Gastroesophageal sphincter (tissue), 4 donors: Measurements from ENCODE around the gene MCC. TPM values are rescaled to one million over a fixed set of nuclear protein-coding genes. Genes with fewer than 3 reads are reported as not detected.

ENCODE experiments used
- ATAC-seq: fragments of 150-250 bp; one replicate; pipeline ENCODE4 v1.9.1; 2016; ENCODE audit warnings: mild to moderate bottlenecking, moderate library complexity
- H3K27ac ChIP-seq, 4 donors: fragments of 200-600 bp; sonication (generic) in 3 of 4; 1 replicate in 3 of 4; 2 replicates in 1 of 4; pipeline ENCODE4 v1.5.1; 2016 to 2019
- H3K27me3 ChIP-seq: fragments of 200-600 bp; sonication (generic); one replicate; pipeline ENCODE4 v1.5.1; 2019
- H3K36me3 ChIP-seq, 2 donors: fragments of 200-600 bp; sonication (generic); one replicate each; pipeline ENCODE4 v1.5.1; 2019; ENCODE audit warnings: control low read depth in 1 of 2
- H3K4me1 ChIP-seq, 3 donors: fragments of 200-600 bp; sonication (generic); 1 replicate in 2 of 3; 2 replicates in 1 of 3; pipeline ENCODE4 v1.5.1; 2016 to 2019; ENCODE audit warnings: control low read depth in 2 of 3
- H3K4me3 ChIP-seq, 2 donors: fragments of 200-600 bp; sonication (generic); one replicate each; pipeline ENCODE4 v1.5.1; 2019; ENCODE audit warnings: mild to moderate bottlenecking in 1 of 2, moderate library complexity in 1 of 2
- H3K9me3 ChIP-seq, 3 donors: fragments of 200-600 bp; sonication (generic); one replicate each; pipeline ENCODE4 v1.5.1; 2017 to 2019; ENCODE audit warnings: control low read depth in 2 of 3
- EP300 ChIP-seq: sonication (generic); formaldehyde crosslinking; IDR thresholded peaks from one replicate; pipeline ENCODE4 v1.6.1; 2017; ENCODE audit warnings: antibody characterized with exemption, mild to moderate bottlenecking
- POLR2A ChIP-seq, 2 donors: fragments of 450-650 bp; IDR thresholded peaks; one replicate each; pipeline ENCODE4 v1.6.1; 2017; ENCODE audit warnings: antibody characterized with exemption in 2 of 2, mild to moderate bottlenecking in 2 of 2, moderate library complexity in 1 of 2
- POLR2AphosphoS5 ChIP-seq: sonication (generic); formaldehyde crosslinking; IDR thresholded peaks from one replicate; pipeline ENCODE4 v1.6.1; 2017; ENCODE audit warnings: antibody characterized with exemption
- WGBS, 2 donors: methylation state at CpG; one replicate each; pipeline ENCODE4 v1.1.5; 2018; ENCODE audit warnings: low coverage in 1 of 2; 5-methylcytosine and 5-hydroxymethylcytosine counted together
- total RNA-seq, 4 donors: library from RNA; depleted of rRNA; stranded (reverse); fragments of >200 nt; gene quantifications; one replicate each; pipeline ENCODE4 v1.1.0, GENCODE V29; 2016
- TF ChIP-seq, protein P1 (sequence below), 4 experiments: fragments of 200-600 bp in 2 of 4; fragments of 450-650 bp in 2 of 4; sonication (generic) in 1 of 4; IDR thresholded peaks; one replicate each; pipeline ENCODE4 v1.5.1; 2017 to 2019; ENCODE audit warnings: antibody characterized with exemption in 4 of 4, mild to moderate bottlenecking in 2 of 4, moderate library complexity in 2 of 4

MCC gene
- total RNA-seq, 4 donors from 2014 or later, result 20.5 to 28.7 (median 23.5) TPM

DNA sequence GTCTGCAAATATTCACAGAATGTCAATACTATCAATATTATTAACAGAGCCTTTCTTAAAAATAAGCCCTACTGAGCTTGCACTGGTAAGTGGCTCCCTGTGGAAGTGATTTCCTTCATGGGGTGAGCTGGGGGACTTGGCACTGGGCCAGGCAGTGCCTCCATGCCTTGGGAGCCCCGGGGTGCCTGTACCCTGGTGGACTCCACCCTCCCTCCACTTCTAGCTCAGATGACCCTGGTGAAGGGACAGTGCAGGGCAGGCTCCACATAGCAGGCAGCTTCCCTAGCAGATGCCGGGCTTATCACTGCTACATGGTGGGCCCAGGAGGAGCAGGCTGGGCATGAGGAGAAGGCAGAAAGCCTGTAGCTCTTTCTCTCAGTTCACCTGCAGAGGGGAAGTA is 392.4 kb downstream of the MCC start:
- H3K36me3 ChIP-seq, result peaks cover 4 to 31% of the 10 kb centered on the region in 2 donors
- TF ChIP-seq POLR2AphosphoS5 (no peak), POLR2A (IDR thresholded peaks at IDR 0.05) (no peak), EP300 (no peak)
- TF ChIP-seq, protein P1, sequence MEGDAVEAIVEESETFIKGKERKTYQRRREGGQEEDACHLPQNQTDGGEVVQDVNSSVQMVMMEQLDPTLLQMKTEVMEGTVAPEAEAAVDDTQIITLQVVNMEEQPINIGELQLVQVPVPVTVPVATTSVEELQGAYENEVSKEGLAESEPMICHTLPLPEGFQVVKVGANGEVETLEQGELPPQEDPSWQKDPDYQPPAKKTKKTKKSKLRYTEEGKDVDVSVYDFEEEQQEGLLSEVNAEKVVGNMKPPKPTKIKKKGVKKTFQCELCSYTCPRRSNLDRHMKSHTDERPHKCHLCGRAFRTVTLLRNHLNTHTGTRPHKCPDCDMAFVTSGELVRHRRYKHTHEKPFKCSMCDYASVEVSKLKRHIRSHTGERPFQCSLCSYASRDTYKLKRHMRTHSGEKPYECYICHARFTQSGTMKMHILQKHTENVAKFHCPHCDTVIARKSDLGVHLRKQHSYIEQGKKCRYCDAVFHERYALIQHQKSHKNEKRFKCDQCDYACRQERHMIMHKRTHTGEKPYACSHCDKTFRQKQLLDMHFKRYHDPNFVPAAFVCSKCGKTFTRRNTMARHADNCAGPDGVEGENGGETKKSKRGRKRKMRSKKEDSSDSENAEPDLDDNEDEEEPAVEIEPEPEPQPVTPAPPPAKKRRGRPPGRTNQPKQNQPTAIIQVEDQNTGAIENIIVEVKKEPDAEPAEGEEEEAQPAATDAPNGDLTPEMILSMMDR (IDR thresholded peaks at IDR 0.05), result no peak
- H3K9me3 ChIP-seq, result no peaks in the 10 kb centered on the region
- no peaks in the 10 kb centered on the region for H3K27me3 ChIP-seq
- H3K4me1 ChIP-seq, result peaks cover 0 to 6% (median 0%) of the 10 kb centered on the region in 3 donors
- no peak overlapping the region for H3K4me3 ChIP-seq
- no CpG with 5 or more reads among the region's 2 CpGs for WGBS, 2 donors
- no peak overlapping the region for H3K27ac ChIP-seq
- ATAC-seq, result no peak

DNA sequence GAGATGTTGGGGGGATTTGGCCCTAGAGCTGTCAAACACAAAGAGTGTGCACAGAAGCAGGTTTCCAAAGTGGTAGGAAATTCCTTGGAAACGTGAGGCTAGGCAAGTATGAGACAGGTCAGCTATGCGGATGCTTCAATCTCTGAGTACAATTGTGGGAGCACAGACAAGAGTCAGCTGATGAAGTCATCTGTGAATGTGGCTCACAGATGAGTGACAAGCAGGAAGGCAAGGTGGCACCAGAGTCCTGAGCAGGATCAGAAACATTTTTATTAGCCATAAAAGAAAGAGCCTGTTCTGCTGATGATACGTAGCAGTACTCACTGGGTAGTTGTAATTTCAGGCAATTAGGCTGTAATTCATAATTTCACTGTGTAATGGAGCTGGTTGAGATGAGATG is 394.7 kb downstream of the MCC start:
- H3K36me3 ChIP-seq, result peaks cover 4 to 18% of the 10 kb centered on the region in 2 donors
- 73 to 100% methylated on average over 2 to 3 of the region's 3 CpGs for WGBS, 2 donors
- H3K4me3 ChIP-seq, result no peak overlapping the region
- H3K27me3 ChIP-seq, result no peaks in the 10 kb centered on the region
- peaks cover 0 to 21% (median 0%) of the 10 kb centered on the region in 3 donors for H3K4me1 ChIP-seq
- no peak for TF ChIP-seq EP300
- TF ChIP-seq POLR2AphosphoS5, result no peak
- TF ChIP-seq, protein P1 (IDR thresholded peaks at IDR 0.05), result no peak
- TF ChIP-seq POLR2A (IDR thresholded peaks at IDR 0.05), result no peak
- no peak for ATAC-seq
- H3K9me3 ChIP-seq, result no peaks in the 10 kb centered on the region
- H3K27ac ChIP-seq, result no peak overlapping the region

DNA sequence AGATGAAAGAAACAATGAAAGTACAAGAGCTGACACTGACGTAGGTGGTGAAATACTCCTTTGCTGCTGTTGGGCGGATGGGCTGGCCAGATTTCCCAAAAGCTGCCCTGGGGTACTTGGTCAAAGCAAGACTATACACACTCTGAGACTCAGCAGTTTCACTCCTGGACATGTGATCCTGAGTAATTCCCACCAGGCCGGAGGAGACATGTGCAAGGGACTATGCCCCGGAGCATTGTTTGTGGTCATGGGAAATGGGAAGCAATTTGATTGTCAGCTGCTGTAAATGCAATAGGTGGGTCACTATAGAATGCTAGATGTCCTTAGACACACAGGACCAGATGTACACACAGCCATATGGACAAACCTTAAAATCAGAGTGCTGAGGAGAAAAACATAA is 395.6 kb downstream of the MCC start:
- ATAC-seq, result peak; percentile 29
- H3K36me3 ChIP-seq, result peaks cover 0 to 9% of the 10 kb centered on the region in 2 donors
- TF ChIP-seq, protein P1 (IDR thresholded peaks at IDR 0.05), result no peak
- TF ChIP-seq POLR2A (IDR thresholded peaks at IDR 0.05), result no peak
- no peak for TF ChIP-seq EP300
- TF ChIP-seq POLR2AphosphoS5, result no peak
- 57 to 67% methylated on average over 3 to 4 of the region's 4 CpGs for WGBS, 2 donors
- no peaks in the 10 kb centered on the region for H3K27me3 ChIP-seq
- no peak overlapping the region for H3K27ac ChIP-seq
- H3K9me3 ChIP-seq, result no peaks in the 10 kb centered on the region
- H3K4me1 ChIP-seq, result peaks cover 0 to 21% (median 0%) of the 10 kb centered on the region in 3 donors
- no peak overlapping the region for H3K4me3 ChIP-seq

DNA sequence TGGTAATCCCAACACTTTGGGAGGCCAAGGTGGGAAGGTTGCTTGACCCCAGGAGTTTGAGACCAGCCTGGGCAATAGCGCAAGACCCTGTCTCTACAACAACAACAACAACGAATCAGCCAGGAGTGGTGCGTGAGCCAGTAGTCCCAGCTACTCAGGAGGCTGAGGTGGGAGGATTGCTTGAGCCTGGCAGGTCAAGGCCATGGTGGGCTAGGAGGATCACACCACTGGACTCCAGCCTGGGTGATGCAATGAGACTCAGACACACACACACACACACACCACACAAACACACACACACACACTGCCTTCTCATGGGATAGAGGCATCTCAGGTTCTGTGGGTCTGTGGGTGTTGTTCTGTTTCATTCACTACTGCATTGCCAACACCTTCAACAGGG is 396.6 kb downstream of the MCC start:
- Histone ChIP-seq H3K27ac (peak overlapping the region in 1 of 4 donors; percentile 44), H3K4me1 (peaks cover 0 to 21% (median 0%) of the 10 kb centered on the region in 3 donors), H3K4me3 (no peak overlapping the region), H3K36me3 (peaks cover 0 to 3% of the 10 kb centered on the region in 2 donors), H3K27me3 (no peaks in the 10 kb centered on the region), H3K9me3 (no peaks in the 10 kb centered on the region)
- TF ChIP-seq POLR2A (IDR thresholded peaks at IDR 0.05), result no peak
- no peak for TF ChIP-seq EP300
- no peak for ATAC-seq
- 80 to 90% methylated on average over 1 to 3 of the region's 3 CpGs for WGBS, 2 donors

DNA sequence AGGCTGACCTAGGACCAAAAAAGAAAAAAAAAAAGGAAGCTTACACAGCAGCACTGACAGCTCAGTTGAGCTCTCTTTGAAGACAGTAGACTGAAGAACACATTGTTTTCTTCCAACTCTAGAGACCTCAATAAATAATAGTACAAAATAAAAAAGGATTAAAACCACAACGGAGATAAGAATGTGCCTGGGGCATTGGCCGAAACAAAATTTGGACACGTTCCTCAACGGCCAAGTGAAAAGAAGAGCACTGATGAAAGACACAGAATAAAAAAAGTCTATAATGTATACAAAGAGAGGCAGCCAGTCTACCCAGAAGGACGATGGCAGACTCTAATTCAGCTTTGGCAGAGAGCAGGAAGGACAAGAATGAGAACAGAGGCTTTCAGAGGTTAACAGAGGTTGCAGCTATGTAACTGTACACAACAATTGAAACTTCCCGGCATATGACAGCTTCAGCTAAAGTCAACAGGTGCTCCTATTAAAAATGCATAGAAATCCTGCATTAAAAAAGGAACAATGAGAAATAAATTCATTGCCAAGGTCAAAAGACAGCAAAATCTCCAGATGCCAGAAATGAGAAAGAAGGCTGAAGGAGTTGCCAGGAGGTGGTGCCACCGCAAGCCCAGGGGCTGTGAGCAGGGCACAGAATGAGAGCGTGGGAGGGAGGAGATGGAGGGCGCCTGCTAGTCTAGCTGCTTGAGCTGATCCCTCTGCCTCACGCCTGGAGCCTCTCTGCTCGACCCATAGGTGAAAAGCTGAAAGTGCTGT is 397.7 kb downstream of the MCC start:
- peak overlapping the region in 3 of 4 donors; percentile 3 to 44 (median 10) for H3K27ac ChIP-seq
- no peaks in the 10 kb centered on the region for H3K27me3 ChIP-seq
- TF ChIP-seq EP300, result no peak
- TF ChIP-seq, protein P1 (IDR thresholded peaks at IDR 0.05), result peak in 2 of 4 experiments; percentile 10 to 37
- H3K4me1 ChIP-seq, result peaks cover 0 to 21% (median 0%) of the 10 kb centered on the region in 3 donors
- H3K9me3 ChIP-seq, result no peaks in the 10 kb centered on the region
- H3K36me3 ChIP-seq, result peaks cover 0 to 7% of the 10 kb centered on the region in 2 donors
- ATAC-seq, result peak; percentile 59
- WGBS, 2 donors, result 37 to 44% methylated on average over 11 of the region's 11 CpGs
- H3K4me3 ChIP-seq, result no peak overlapping the region
